H1 (cell line): ENCODE data around the gene COBLL1. TPM values are rescaled to one million over a fixed set of nuclear protein-coding genes. Genes with fewer than 3 reads are reported as not detected.

Experiments used
- CTCF ChIA-PET: fragments of 300-600 bp; sonication (Branson Sonifier 250); formaldehyde crosslinking; loops from one replicate; lab custom pipeline; 2021; ENCODE audit not compliant: partially characterized antibody; lab: Charles Lee
- POLR2A ChIA-PET: fragments of 300-600 bp; sonication (Branson Sonifier 250); formaldehyde crosslinking; loops from one replicate; lab custom pipeline; 2021; ENCODE audit warnings: inconsistent platforms; ENCODE audit not compliant: partially characterized antibody; lab: Charles Lee
- DNase-seq, 2 experiments: peaks; one replicate each; pipeline versions ENCODE4 v3.0.0 to v3.0.0-alpha.2; 2010 to 2022; ENCODE audit warnings: low spot score in 2 of 2, low read depth in 1 of 2, mixed read lengths in 1 of 2
- FAIRE-seq: peaks from 2 replicates; lab custom pipeline; 2011; peaks lifted over from hg19 to GRCh38; lab: Jason Lieb, UNC
- H2AFZ ChIP-seq: 2 replicates; pipeline ENCODE4 v1.8.1; 2012; ENCODE audit warnings: low read length, inconsistent platforms
- H2AK5ac ChIP-seq: 2 replicates; pipeline ENCODE4 v1.6.1; 2013; ENCODE audit warnings: low read depth, low read length
- H2BK120ac ChIP-seq: replicated peaks from 2 replicates; pipeline ENCODE3; 2013; ENCODE audit warnings: low read depth, low read length, inconsistent platforms
- H2BK12ac ChIP-seq: 2 replicates; pipeline ENCODE4 v1.6.1; 2013; ENCODE audit warnings: low read depth, low read length
- H2BK15ac ChIP-seq: 2 replicates; pipeline ENCODE4 v1.6.1; 2013; ENCODE audit warnings: low read length
- H2BK20ac ChIP-seq: 2 replicates; pipeline ENCODE4 v1.6.1; 2013; ENCODE audit warnings: low read length
- H2BK5ac ChIP-seq: 2 replicates; pipeline ENCODE4 v1.6.1; 2013; ENCODE audit warnings: low read depth, low read length
- H3K14ac ChIP-seq: 2 replicates; pipeline ENCODE4 v1.6.1; 2013; ENCODE audit warnings: inconsistent platforms; ENCODE audit not compliant: insufficient read length
- H3K18ac ChIP-seq: 2 replicates; pipeline ENCODE4 v1.6.1; 2013; ENCODE audit warnings: low read length; ENCODE audit errors: extremely low read depth
- H3K23ac ChIP-seq: 2 replicates; pipeline ENCODE4 v1.6.1; 2013; ENCODE audit warnings: inconsistent platforms; ENCODE audit not compliant: insufficient read length
- H3K23me2 ChIP-seq: 2 replicates; pipeline ENCODE4 v1.6.1; 2013; ENCODE audit warnings: low read depth, low read length
- H3K27ac ChIP-seq: 2 replicates; pipeline ENCODE4 v1.6.1; 2011; ENCODE audit warnings: low read depth, low read length, inconsistent platforms
- H3K27me3 ChIP-seq, 4 experiments: replicated peaks in 1 of 4; 1 replicate in 1 of 4; 2 replicates in 3 of 4; pipeline versions ENCODE4 v1.6.1 to v1.8.1; 2011 to 2013; ENCODE audit warnings: low read length in 3 of 4, mild to moderate bottlenecking in 3 of 4, inconsistent platforms in 2 of 4, mixed read lengths in 2 of 4, moderate library complexity in 1 of 4; ENCODE audit not compliant: control insufficient read depth in 3 of 4, insufficient read depth in 3 of 4; ENCODE audit errors: extremely low read depth in 1 of 4
- H3K36me3 ChIP-seq, 4 experiments: 2 replicates each; pipeline versions ENCODE4 v1.6.1 to v1.8.1; 2011 to 2013; ENCODE audit warnings: mild to moderate bottlenecking in 4 of 4, low read length in 3 of 4, moderate library complexity in 2 of 4, control low read depth in 1 of 4, inconsistent platforms in 1 of 4; ENCODE audit not compliant: insufficient read depth in 4 of 4, control insufficient read depth in 2 of 4
- H3K4ac ChIP-seq: replicated peaks from 2 replicates; pipeline ENCODE3; 2013; ENCODE audit warnings: low read length, low read depth, mixed read lengths, inconsistent platforms; ENCODE audit not compliant: insufficient read length
- H3K4me1 ChIP-seq, 4 experiments: replicated peaks in 1 of 4; 1 replicate in 1 of 4; 2 replicates in 3 of 4; pipeline versions ENCODE4 v1.6.1 to v1.8.1; 2011 to 2013; ENCODE audit warnings: low read length in 3 of 4, inconsistent platforms in 2 of 4, mixed read lengths in 1 of 4; ENCODE audit not compliant: insufficient read depth in 4 of 4, control insufficient read depth in 3 of 4
- H3K4me2 ChIP-seq, 2 experiments: 2 replicates each; pipeline versions ENCODE4 v1.6.1 to v1.8.1; 2011 to 2013; ENCODE audit warnings: low read depth in 2 of 2, low read length in 2 of 2, control low read depth in 1 of 2, inconsistent platforms in 1 of 2, mild to moderate bottlenecking in 1 of 2; ENCODE audit not compliant: insufficient read depth in 1 of 2
- H3K4me3 ChIP-seq, 4 experiments: fragments of 200-600, 300-600 bp in 1 of 4; sonication (generic), shearing (Covaris generic), sonication (Bioruptor Twin) in 1 of 4; 2 replicates each; pipeline versions ENCODE4 v1.5.1 to v1.8.1; 2011 to 2016; ENCODE audit warnings: low read length in 4 of 4, low read depth in 3 of 4, control low read depth in 2 of 4, inconsistent platforms in 2 of 4, mild to moderate bottlenecking in 2 of 4, mixed read lengths in 1 of 4, moderate library complexity in 1 of 4; ENCODE audit not compliant: insufficient read depth in 2 of 4; ENCODE audit errors: extremely low read depth in 1 of 4
- H3K56ac ChIP-seq: replicated peaks from 2 replicates; pipeline ENCODE3; 2013; ENCODE audit warnings: low read depth, mild to moderate bottlenecking, mixed read lengths, low read length, inconsistent platforms; ENCODE audit not compliant: insufficient read length
- H3K79me1 ChIP-seq: 2 replicates; pipeline ENCODE4 v1.6.1; 2013; ENCODE audit warnings: low read depth, low read length, control low read depth
- H3K79me2 ChIP-seq, 2 experiments: 2 replicates each; pipeline versions ENCODE4 v1.6.1 to v1.8.1; 2012 to 2013; ENCODE audit warnings: low read length in 2 of 2, mild to moderate bottlenecking in 2 of 2, inconsistent platforms in 1 of 2; ENCODE audit not compliant: insufficient read depth in 2 of 2, control insufficient read depth in 1 of 2
- H3K9ac ChIP-seq, 4 experiments: replicated peaks in 1 of 4; 1 replicate in 1 of 4; 2 replicates in 3 of 4; pipeline versions ENCODE4 v1.6.1 to v1.8.1; 2011 to 2013; ENCODE audit warnings: low read depth in 3 of 4, low read length in 3 of 4, control low read depth in 2 of 4, mild to moderate bottlenecking in 2 of 4, moderate library complexity in 2 of 4, inconsistent platforms in 1 of 4; ENCODE audit errors: extremely low read depth in 1 of 4
- H3K9me3 ChIP-seq, 2 experiments: 2 replicates each; pipeline versions ENCODE4 v1.6.1 to v1.8.1; 2012 to 2013; ENCODE audit warnings: mild to moderate bottlenecking in 2 of 2, moderate library complexity in 2 of 2, control low read depth in 1 of 2, inconsistent platforms in 1 of 2, low read depth in 1 of 2, low read length in 1 of 2, mixed read lengths in 1 of 2; ENCODE audit not compliant: insufficient read depth in 2 of 2
- H4K20me1 ChIP-seq, 2 experiments: replicated peaks in 1 of 2; 2 replicates each; pipeline versions ENCODE3 to v1.8.1; 2011 to 2013; ENCODE audit warnings: inconsistent platforms in 2 of 2, low read length in 2 of 2, mild to moderate bottlenecking in 1 of 2; ENCODE audit not compliant: insufficient read depth in 2 of 2, control insufficient read depth in 1 of 2
- H4K5ac ChIP-seq: 2 replicates; pipeline ENCODE4 v1.6.1; 2013; ENCODE audit warnings: low read length, low read depth, mixed read lengths, inconsistent platforms; ENCODE audit not compliant: insufficient read length
- H4K8ac ChIP-seq: 2 replicates; pipeline ENCODE4 v1.8.0; 2013; ENCODE audit warnings: mild to moderate bottlenecking, moderate library complexity, low read length, inconsistent platforms; ENCODE audit not compliant: insufficient read depth; ENCODE audit errors: extremely low read depth
- H4K91ac ChIP-seq: replicated peaks from 2 replicates; pipeline ENCODE3; 2013; ENCODE audit warnings: low read length, mixed read lengths, inconsistent platforms; ENCODE audit not compliant: insufficient read length
- BCL11A ChIP-seq, 2 experiments: IDR thresholded peaks; one replicate each; pipeline ENCODE4 v1.6.1; 2011; ENCODE audit warnings: low read depth in 2 of 2, low read length in 2 of 2, mild to moderate bottlenecking in 2 of 2
- CBX8 ChIP-seq: fragments of 300-800, 300-1000 bp; sonication (generic); IDR thresholded peaks from 2 replicates; pipeline ENCODE4 v1.7.1; 2016; ENCODE audit warnings: low read depth, low read length, borderline replicate concordance
- CREB1 ChIP-seq: IDR thresholded peaks from 2 replicates; pipeline ENCODE4 v1.6.1; 2012; ENCODE audit warnings: inconsistent platforms
- EZH2 ChIP-seq: fragments of 200-600 bp; sonication (generic); IDR thresholded peaks from 2 replicates; pipeline ENCODE4 v1.7.1; 2012; ENCODE audit warnings: low read depth, mild to moderate bottlenecking, moderate library complexity, low read length, inconsistent platforms; ENCODE audit not compliant: severe bottlenecking
- FOSL1 ChIP-seq: IDR thresholded peaks from 2 replicates; pipeline ENCODE4 v1.6.1; 2011; ENCODE audit warnings: mild to moderate bottlenecking, low read depth, low read length, moderate library complexity; ENCODE audit not compliant: insufficient read depth
- RAD21 ChIP-seq, 2 experiments: IDR thresholded peaks in 1 of 2; conservative IDR thresholded peaks in 1 of 2; 2 replicates each; pipeline ENCODE4 v1.6.1; 2011; ENCODE audit warnings: low read depth in 2 of 2, low read length in 2 of 2, improper control_type of control experiment in 1 of 2, inconsistent platforms in 1 of 2, mild to moderate bottlenecking in 1 of 2, moderate library complexity in 1 of 2
- RXRA ChIP-seq: IDR thresholded peaks from 2 replicates; pipeline ENCODE4 v1.6.1; 2011; ENCODE audit warnings: low read depth, mild to moderate bottlenecking, low read length, moderate library complexity; ENCODE audit not compliant: insufficient read depth
- SP1 ChIP-seq: IDR thresholded peaks from 2 replicates; pipeline ENCODE4 v1.6.1; 2011; ENCODE audit warnings: low read depth, low read length
- WGBS, 2 experiments: shearing (Covaris generic) in 1 of 2; methylation state at CpG; one replicate each; pipeline versions ENCODE4 v1.1.6 to v1.1.7; 2013 to 2015; ENCODE audit warnings: low lambda C conversion rate in 2 of 2, mixed read lengths in 2 of 2, inconsistent platforms in 1 of 2, low coverage in 1 of 2, missing lambda C conversion rate in 1 of 2; ENCODE audit not compliant: insufficient replicate concordance in 2 of 2, insufficient coverage in 1 of 2, insufficient read length in 1 of 2; ENCODE audit errors: extremely low coverage in 1 of 2, missing lambda C conversion rate in 1 of 2; 5-methylcytosine and 5-hydroxymethylcytosine counted together
- polyA plus RNA-seq, 7 experiments: library from polyadenylated mRNA; depleted of rRNA in 3 of 7; stranded (reverse) in 5 of 7; unstranded in 2 of 7; fragments of >200 nt in 5 of 7; fragments of 200-250 nt in 2 of 7; gene quantifications; 1 replicate in 5 of 7; 2 replicates in 1 of 7; 4 replicates in 1 of 7; pipeline versions ENCODE4 v1.2.1 to v1.2.3, GENCODE V29; 2011 to 2013; ENCODE audit warnings: missing spikeins in 2 of 7, mixed read lengths in 2 of 7
- total RNA-seq: library from RNA; stranded (reverse); fragmentation: NEBNext Ultra II Directional; extraction: Animal tissue kit (Norgen Biotek cat#: 25700); gene quantifications from 2 replicates; pipeline ENCODE4 v1.2.1, GENCODE V29; 2021

The COBLL1 gene
- total and polyA plus RNA-seq, 2 of the 8 experiments (the other 6 are each of a cell fraction or from before 2014, with no cell fraction given) = 2.2 to 6.2 TPM

DNA sequence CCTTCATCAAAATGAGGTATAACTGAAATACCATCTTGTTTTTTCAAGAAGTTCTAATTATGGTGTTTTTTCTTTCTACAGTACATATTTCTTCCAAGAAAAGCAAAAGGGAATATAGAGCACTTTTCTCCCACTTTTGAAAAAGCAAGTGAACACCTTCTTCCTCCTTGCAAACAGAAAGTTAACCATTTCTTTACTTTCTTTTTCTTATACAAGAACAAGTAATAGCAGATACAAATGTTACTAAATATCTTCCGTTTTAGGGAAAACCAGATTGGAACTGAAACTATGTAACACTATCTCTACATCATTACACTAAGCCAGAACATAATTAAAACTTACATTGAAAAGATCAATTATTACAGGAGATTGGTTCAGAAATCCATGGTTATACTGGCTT, 44.0 kb downstream of the COBLL1 start:
- DNase-seq (no peak), FAIRE-seq (no peak)
- Histone ChIP-seq H3K14ac (no peak overlapping the region), H4K8ac (no peak overlapping the region), H2AK5ac (no peak overlapping the region), H3K9ac (no peak overlapping the region), H2BK20ac (no peak overlapping the region), H3K4ac (no peak overlapping the region), H4K20me1 (no peaks in the 10 kb centered on the region), H2BK15ac (no peak overlapping the region), H3K27me3 (no peaks in the 10 kb centered on the region), H2BK5ac (no peak overlapping the region), H3K36me3 (no peaks in the 10 kb centered on the region), H3K56ac (no peak overlapping the region), H4K91ac (no peak overlapping the region), H3K9me3 (no peaks in the 10 kb centered on the region), H2BK120ac (no peak overlapping the region), H3K23me2 (no peaks in the 10 kb centered on the region), H3K4me2 (no peak overlapping the region), H3K79me1 (no peaks in the 10 kb centered on the region), H3K27ac (no peak overlapping the region), H3K18ac (no peak overlapping the region), H3K23ac (no peak overlapping the region), H2AFZ (no peak overlapping the region), H2BK12ac (no peak overlapping the region), H3K79me2 (no peaks in the 10 kb centered on the region), H3K4me1 (no peaks in the 10 kb centered on the region), H3K4me3 (no peak overlapping the region), H4K5ac (no peak overlapping the region)
- TF ChIP-seq FOSL1 (no peak), CBX8 (no peak), SP1 (no peak), BCL11A (IDR thresholded peaks at IDR 0.05; ENCODE audit: low read depth in 2 of 2, low read length in 2 of 2) (no peak), RAD21 (IDR thresholded peaks at IDR 0.05 in 1 of 2, conservative IDR thresholded peaks at IDR 0.05 in 1 of 2; ENCODE audit: low read depth in 2 of 2, low read length in 2 of 2) (no peak), RXRA (no peak), EZH2 (no peak), CREB1 (no peak)
- CTCF ChIA-PET = interaction anchor here (0.7 to 2.5 kb wide), 2 partner anchors 44 to 219 kb away, joined by 3 to 8 read pairs; partner anchors contain the start of gene COBLL1
- WGBS, 2 experiments = 68% methylated on average over 1 of the region's 1 CpG; no CpG with 5 or more reads in 1 of the 2 experiments
- POLR2A ChIA-PET = no interaction called here
